Stimulated activated CD8-positive, alpha-beta memory T cell treated with anti-CD3 and anti-CD28 coated beads, Interleukin-4, amount 100 ng/mL, for 1 hour (primary cell): Measurements from ENCODE around the gene UST.
"Not testable (repeated sequence)": the region's sequence is repeated elsewhere in the genome, so short reads cannot be mapped to it uniquely, and the experiment has no call there.

Source experiments
- DNase-seq, 2 donors: peaks; one replicate each; pipeline ENCODE4 v3.0.0-alpha.2; 2020; ENCODE audit warnings: low read depth in 2 of 2, low spot score in 1 of 2

UST gene

DNA sequence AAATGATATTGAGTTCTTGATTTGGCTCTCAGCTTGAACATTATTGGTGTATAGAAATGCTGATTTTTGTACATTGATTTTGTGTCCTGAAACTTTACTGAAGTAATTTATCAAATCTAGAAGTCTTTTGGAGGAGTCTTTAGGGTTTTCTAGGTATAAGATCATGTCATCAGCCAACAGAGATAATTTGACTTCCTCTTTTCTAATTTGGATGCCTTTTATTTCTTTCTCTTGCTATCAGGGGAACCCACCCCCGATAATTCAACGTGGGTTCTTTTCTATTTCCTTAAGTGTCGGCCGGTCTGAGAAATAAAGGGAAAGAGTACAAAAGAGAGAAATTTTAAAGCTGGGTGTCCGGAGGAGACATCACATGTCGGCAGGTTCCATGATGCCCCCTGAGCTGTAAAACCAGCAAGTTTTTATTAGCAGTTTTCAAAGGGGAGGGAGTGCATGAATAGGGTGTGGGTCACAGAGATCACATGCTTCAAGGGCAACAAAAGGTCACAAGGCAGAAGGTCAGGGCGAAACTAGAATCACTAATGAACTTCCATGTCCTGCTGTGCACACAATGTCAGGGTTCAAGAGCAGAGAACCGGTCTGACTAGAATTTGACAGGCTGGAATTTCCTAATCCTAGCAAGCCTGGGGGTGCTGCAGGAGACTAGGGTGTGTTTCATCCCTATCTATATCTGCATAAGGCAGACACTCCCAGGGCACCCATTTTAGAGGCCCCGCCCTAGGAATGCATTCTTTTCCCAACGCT lies 17.6 kb downstream of the UST start:
- DNase-seq: not testable (repeated sequence)

GRCh38 chr6:148765898-148766808 lies 19.3 kb downstream of the UST start:
- DNase-seq: no peak

- no peak for DNase-seq
These were observed 21.9 kb downstream of the UST start for GRCh38 chr6:148768646-148769270.

- no peak for DNase-seq
These were observed 22.6 kb downstream of the UST start for GRCh38 chr6:148769304-148769968.

DNA sequence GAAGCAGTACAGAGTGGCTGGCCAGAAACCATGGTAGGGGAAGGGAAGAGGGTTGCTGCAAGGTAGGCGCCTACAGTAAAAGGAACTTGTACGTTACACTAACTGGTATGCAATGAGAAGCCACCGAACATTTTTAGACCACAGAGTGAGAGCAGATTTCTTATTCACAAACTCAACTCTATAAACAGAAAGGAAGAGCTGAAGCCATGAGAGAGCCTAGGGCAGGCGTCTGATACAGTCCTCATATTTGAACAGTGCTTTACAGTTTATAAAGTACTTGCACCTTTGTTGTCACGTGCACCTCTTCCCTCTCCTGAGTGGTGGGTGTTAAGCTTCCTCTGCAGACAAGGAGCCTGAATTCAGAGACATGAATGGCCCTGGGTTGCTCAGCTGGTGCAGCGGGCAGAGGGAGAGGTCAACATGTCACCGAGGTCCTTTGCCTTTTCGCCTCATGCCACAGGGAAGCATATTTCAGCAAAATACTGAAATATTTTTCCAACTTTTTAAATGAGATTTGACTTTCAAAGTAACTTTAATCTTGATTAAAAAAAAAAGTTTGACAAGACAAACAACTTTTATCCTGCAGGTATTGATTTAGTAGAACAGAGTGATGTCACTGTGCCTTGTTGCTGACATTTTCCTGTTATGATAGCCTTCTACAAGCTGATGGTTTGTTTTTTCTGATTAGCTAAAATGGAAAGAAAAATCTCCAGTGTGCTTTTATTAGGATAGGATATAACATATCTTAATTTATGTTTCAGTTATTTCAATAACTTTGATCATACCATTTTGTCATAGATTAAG lies 23.8 kb downstream of the UST start:
- no peak for DNase-seq

- DNase-seq: no peak
These were observed 24.4 kb downstream of the UST start for GRCh38 chr6:148771212-148771601.

GRCh38 chr6:148771896-148772554 lies 25.2 kb downstream of the UST start:
- DNase-seq: no peak

DNA sequence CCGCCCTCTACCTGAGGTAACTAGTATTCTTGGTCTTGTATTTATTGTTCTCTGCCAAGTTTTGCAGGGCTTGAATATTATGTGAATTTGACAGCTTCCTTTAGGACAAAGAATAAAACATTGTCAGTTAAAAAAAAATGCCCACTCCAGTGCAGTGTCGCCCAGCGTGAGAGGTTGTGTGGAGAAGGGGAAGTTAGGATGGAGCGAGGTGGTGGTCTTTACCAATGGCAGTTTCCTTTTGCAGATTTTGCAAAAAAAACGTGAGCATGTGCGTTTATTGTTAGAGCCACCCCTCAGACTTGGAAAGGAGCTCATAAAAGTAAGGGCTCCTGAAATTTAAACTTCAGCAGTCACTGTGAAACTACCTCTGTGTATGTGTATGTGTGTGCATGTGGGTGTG lies 28.3 kb downstream of the UST start:
- DNase-seq: no peak

DNA sequence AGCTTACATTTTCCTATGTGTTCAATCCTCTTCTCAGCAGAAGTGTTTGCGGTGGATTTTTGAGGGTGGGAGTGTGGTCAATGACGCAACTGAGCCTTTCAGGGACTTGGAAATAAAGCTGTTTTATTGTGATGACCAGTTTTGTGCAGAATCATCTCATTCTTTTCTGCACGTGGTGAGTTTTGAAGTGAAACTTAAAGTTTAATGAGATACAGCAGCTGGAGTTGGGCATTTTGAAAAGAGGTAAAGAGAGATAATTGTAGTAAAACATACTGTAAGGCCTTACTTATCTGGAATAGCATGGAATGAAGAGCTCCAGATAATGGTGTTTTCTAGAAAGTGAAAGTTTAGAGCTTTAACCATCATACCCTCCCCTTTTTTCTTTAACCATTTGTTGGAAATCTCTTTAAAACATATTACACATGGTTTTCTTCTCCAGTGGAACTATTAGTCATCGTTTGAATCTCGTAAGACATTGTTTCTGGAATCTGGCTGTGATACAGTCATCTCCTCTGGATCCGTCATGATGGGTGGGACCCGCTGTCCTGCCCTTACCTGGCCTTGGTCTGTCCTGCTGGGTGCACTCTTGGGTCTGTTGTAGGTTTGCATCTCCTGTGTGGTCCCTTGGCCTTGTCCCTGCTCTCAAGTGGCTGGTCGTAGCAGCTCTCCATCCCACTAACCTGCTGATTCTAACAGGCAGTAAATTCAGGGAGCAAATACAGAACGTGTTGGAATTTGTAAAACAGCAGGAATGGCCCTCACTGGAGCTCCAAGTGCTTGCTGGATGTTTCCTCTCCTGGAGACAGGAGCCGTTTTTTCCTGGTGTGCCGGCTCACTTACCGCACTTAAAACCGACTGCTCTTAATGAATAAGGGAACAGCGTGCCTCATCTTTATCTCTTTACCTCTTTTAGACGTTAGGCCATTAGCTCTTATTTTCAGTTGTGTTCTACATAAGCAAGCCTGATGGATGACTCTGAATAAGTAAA lies 29.8 kb downstream of the UST start:
- DNase-seq: no peak

- no peak for DNase-seq
These were observed 32.3 kb downstream of the UST start for GRCh38 chr6:148779142-148779562.

- not testable (repeated sequence) for DNase-seq
These were observed 33.6 kb downstream of the UST start for GRCh38 chr6:148780423-148780822.

DNA sequence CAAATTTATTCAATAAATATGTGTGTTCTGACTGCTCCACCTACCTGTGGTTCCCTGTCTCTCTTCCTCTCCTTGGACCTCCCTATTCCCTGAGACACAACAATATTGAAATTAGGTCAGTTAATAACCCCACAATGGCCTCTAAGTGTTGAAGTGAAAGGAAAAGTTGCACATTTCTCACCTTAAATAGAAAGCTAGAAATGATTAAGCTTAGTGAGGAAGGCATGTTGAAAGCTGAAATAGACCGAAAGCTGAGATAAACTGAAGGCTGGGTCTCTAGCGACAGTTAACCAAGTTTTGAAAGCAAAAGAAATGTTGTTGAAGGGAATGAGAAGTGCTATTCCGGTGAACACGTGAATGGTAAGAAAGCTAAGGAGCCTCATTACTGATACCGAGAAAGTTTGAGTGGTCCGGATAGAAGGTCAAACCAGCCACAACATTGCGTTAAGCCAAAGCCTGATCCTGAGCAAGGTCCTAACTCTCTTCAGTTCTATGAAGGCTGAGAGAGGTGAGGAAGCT lies 34.1 kb downstream of the UST start:
- DNase-seq: no peak

DNA sequence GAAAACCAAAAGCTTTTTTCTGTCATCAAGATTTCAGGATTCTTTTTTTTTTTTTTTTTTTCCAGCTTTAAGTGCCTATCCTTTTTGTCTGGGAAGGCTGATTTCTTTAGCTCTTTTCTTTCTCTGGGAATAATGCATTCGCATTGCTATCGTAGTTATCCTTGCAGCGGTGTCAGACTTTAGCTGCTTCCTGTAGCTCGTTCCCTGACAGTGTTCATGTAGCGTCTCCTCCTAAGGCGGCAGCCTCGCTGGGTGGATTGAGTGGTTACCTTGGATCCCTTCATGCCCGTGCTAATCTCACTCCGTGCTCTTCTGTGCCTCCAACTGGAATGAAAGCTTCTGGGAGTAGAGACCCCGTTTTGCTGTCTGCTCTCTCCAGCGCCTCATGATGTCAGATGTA lies 43.1 kb downstream of the UST start:
- DNase-seq: no peak

DNA sequence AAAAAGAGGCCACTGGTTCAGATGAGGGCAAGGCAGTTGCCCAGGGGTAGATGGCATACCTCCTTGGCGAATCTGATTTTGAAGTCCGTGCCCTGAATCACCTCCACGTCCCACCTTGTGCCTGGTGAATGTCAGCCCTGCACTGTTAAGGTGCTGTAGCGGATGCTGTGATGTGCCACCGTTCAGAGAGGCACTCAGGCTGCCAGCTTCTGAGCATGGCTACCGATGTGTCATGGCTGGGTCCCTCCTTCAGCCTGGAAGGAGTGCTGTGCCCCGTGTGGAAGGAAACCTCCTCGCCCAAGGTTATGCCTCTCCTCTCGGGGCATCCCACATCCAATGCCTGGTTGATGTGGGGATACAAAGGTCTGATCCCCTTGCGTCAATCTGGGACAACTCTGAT lies 43.6 kb downstream of the UST start:
- no peak for DNase-seq

DNA sequence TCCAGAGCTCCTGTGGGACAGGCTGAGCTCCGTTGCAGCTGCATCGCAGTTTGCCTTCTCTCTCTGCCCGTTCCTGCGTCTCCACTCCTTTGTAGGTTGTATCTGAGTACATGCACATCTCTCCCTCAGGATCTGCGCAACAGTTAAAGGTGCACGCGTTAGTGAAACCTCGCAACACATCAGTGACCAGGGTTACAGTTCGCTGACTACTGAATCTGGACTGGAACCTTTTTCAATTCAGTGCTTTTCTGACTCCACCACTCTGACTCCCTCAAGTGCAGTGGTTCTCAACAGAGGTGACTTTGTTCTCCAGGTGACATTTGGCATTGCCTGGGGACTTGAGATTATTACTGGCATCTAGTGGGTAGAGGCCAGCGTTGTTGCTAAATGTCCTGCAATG lies 44.0 kb downstream of the UST start:
- DNase-seq: no peak

- no peak for DNase-seq
These were observed 44.5 kb downstream of the UST start for GRCh38 chr6:148791372-148791771.

- no peak for DNase-seq
These were observed 46.9 kb downstream of the UST start for GRCh38 chr6:148793721-148794120.

GRCh38 chr6:148794797-148795196 lies 48.0 kb downstream of the UST start:
- DNase-seq: no peak

DNA sequence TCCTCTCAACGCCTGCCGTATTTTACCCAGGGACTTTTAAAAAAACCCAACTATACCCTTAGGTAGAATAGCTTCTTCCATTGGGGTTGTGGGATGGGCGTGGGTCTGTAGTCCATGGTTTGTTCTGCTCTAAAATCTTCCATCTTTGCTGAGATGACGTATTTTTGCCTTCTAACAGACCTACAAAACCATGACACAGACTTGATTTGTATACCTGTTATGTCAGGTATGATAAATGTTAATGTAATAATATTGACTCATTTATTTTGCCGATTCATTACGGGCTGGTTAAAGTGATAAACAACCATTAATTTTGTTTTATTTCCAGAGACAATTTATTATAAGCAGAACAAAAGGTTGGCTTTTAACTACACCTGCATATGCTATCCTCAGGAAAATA lies 48.7 kb downstream of the UST start:
- DNase-seq: no peak
